NCI-H82 treated with DMSO at 0.1 percent for 48 hours (cell line): ENCODE data around the gene EYS.

Experiments
- DNase-seq: peaks from one replicate; lab custom pipeline; 2025; ENCODE audit not compliant: unreplicated experiment; lab: John Stamatoyannopoulos, UW

EYS gene

DNA sequence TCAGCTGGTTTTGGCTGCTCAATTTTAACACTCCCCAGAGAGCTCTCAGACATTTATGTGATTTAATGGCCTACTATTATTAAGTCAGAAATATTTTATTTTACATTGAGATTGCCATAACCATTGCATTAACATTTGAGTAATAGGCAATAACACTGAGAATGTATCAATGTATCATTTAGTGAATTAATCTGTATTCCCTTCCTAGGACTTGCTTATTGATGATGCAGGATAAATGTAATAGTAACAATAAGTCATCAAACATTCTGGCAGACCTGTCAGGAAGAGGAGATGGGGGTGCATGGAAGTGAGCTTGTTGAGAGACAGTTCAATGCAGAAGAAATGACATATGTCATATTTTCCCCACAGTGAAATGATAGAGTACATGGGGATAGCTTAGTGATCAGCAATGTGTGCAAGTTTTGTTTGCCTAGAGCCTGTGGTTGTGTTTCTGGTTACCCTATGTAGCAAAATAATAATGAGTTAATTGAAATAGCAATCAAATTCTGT, 458.9 kb downstream of the EYS start:
- no peak for DNase-seq

GRCh38 chr6:65231616-65232015, 475.4 kb downstream of the EYS start:
- no peak for DNase-seq

DNA sequence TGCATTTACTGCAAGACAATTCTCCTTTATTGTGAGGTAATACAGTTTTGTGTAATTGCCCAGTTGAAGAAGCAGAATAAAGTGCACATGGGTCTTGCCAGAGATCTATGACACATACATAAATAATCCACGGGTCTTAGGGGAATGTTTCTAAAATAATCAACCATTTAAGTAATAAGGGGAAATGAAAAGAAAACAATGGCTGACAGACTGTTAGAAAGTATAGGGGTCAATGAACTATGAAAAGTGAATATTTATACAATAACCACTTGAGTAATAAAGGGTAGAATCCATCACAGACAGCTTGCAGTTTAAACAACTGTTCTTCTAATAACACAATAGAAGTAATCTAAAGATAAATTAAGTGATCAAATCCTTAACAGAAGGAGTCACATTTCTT, 477.2 kb downstream of the EYS start:
- no peak for DNase-seq

GRCh38 chr6:65221153-65221552, 485.9 kb downstream of the EYS start:
- DNase-seq = no peak

DNA sequence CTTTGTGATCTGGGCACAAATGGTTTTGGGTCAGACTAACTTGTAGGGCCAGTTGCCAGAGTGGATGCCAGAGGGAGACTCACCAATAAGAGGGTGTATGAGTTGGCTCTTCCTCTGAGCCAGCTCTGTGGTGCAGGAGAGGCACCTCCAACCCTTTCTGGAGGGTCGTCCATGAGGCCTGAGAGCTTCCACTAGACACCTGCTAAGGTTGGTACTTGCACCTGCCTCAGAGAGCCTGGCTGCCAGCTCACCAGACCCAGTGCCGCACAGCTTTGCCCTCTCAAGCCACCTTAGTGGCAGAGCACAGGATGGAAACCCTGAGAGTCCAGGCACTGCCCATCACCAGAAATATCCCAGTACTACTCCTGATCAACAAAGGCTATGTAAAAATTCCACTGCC, 504.3 kb downstream of the EYS start:
- no peak for DNase-seq

DNA sequence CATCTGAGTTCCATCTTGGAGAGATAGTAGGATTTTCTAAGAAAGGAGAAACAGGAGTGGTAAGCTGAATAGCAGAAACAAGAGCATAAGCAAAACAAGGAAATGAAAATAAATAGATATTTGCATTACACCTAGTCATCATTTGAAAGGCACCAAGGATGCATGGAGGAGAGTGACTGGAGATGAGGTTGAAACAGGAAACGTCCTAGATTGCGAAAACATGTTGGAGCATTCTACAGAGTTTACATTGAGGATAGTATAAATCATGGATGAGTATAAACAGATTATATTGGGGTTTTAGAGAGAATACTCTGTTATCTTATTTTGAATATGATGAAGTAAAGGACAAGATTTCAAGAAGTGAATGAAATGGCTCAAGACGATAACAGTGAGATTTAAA, 507.3 kb downstream of the EYS start:
- DNase-seq = no peak

GRCh38 chr6:65199121-65199520, 507.9 kb downstream of the EYS start:
- DNase-seq = no peak

DNA sequence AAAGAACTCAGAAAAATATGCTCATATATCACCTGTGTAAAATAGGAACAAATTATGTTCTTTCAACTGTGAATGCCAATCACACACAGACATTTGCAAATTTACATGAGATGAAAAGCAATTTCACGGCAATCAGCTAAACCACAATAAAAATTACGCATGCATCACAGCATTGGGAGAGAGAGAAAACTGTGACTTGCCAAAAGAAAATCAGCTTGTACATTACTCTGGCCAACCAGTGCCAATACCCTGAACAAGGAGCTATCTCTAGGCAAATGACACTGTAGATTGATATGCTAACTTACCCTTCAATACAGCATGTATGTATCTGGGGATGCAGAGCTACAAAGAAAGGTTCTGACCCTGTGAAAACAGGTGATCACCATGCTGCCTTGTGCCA, 515.6 kb downstream of the EYS start:
- no peak for DNase-seq

DNA sequence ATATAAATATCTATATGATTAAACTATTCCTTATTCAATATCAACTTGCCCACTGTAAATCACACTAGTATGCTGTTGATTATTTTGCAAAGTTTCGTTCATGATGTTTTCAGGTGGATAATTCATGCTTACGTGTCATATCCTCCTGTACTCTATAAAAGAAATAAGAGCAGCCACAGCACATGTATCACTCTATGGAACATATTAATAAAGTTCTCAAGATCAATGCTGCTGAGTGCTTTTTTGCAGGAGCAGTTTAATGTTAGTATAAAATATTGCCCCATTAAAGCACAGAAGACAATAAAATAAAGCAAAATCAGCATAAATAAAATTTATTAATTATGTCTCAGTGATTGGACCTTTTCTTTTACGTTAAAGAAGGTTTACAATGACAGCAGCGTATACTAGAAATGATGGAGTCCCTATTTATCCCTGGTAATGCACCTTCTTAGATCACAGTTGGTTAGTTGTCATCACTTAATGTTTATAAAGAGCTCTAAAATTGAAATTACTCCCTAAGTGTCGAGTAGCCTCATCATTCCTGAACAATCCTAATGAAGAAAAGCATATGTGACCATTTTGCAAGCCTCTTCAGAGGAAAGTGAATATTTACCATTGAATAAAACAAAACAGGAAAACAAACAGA, 517.7 kb downstream of the EYS start:
- DNase-seq = no peak

- DNase-seq = no peak
Observed at GRCh38 chr6:65186826-65187225, 520.2 kb downstream of the EYS start.

GRCh38 chr6:65182681-65183080, 524.3 kb downstream of the EYS start:
- DNase-seq = no peak

GRCh38 chr6:65170273-65170672, 536.8 kb downstream of the EYS start:
- no peak for DNase-seq

GRCh38 chr6:65161661-65162060, 545.4 kb downstream of the EYS start:
- no peak for DNase-seq

GRCh38 chr6:65157025-65157424, 550.0 kb downstream of the EYS start:
- DNase-seq = no peak

GRCh38 chr6:65155083-65155482, 551.9 kb downstream of the EYS start:
- peak; percentile 2 for DNase-seq

DNA sequence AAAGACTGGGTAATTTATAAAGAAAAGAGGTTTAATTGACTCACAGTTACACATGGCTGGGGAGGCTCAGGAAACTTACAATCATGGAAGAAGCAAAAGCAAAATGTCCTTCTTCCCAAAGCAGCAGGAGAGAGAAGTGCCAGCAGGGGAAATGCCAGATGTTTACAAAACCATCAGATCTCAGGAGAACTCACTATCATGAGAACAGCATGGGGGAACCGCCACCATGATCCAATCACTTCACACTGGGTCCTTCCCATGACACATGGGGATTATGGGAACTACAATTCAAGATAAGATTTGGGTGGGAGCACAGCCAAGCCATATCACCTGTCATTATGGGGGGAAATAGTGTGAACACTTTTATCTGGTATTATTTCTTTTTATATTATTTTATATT, 557.2 kb downstream of the EYS start:
- DNase-seq = no peak

DNA sequence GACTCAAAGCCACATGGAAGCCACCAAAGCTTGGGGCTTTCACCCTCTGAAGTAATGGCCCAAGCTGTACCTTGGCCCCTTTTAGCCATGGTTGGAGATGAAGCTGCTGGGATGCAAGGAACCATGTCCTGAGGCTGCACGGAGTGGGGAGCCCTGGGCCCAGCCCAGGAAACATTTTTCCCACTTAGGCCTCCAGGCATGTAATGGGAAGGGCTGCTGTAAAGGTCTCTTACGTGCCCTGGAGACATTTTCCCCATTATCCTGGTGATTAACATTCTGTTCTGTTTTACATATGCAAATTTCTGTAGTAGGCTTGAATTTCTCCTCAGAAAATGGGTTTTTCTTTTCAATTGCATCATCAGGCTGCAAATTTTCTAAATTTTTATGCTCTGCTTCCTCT, 558.2 kb downstream of the EYS start:
- DNase-seq = no peak

DNA sequence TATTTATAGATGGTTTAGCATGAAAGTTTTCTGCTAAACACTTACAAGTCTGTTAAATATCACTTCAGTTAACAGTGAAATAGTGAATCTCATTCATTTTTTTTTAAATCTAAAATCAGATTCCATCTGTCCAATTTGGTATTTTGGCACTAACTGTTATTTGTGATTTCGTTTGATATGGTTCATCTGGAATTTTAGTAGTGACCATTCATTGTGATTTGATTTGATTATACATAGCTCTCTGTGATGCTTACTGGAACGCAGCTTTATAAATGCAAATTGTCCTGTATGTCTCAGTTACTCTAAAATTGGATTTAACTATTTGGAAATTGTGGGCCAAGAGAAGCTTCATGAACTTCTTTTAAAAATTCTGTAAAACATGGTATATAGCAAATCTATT, 571.5 kb downstream of the EYS start:
- no peak for DNase-seq

DNA sequence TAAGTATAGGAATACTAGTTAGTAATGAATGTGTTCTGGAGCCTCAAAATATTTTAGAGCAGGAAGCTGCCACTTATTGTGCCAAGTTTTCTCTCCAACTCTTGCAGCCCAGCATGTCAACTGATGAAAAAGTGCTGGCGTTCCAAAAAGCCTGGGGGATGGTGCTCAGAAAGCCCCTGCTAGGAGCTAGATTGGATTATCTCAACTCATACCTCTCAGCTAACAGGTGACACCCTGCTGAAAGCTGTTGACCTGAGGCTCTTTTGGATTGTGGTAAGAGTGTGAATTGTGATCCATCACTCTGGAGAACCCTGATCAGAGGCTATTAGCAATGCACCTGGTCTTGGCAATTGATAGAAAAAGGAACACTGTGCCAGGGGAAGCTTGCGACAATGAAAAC, 580.4 kb downstream of the EYS start:
- no peak for DNase-seq

- DNase-seq = no peak
Observed at GRCh38 chr6:65123521-65123920, 583.5 kb downstream of the EYS start.

GRCh38 chr6:65117817-65118409, 589.1 kb downstream of the EYS start:
- no peak for DNase-seq

GRCh38 chr6:65116326-65116725, 590.7 kb downstream of the EYS start:
- DNase-seq = no peak

GRCh38 chr6:65113581-65113980, 593.4 kb downstream of the EYS start:
- DNase-seq = no peak
